Endometrial microvascular endothelial cells (primary cell): ENCODE data around the gene FAM180B. TPM values are rescaled to one million over a fixed set of nuclear protein-coding genes. Genes with fewer than 3 reads are reported as not detected.

Experiments used
- in situ Hi-C: cut with HindIII; loops from 2 replicates; pipeline ENCODE4 v1.10.0; 2017; ENCODE audit warnings: low sequenced_read_pairs, low pct_unique_long_range_greater_than_20kb; ENCODE audit errors: inconsistent ontology term
- total RNA-seq: library from RNA; depleted of rRNA; stranded (reverse); fragments of >200 nt; gene quantifications from one replicate; pipeline ENCODE4 v1.2.3, GENCODE V29; 2015; ENCODE audit errors: inconsistent ontology term

FAM180B gene
- total RNA-seq, 1 donor from 2014 or later: not detected

DNA sequence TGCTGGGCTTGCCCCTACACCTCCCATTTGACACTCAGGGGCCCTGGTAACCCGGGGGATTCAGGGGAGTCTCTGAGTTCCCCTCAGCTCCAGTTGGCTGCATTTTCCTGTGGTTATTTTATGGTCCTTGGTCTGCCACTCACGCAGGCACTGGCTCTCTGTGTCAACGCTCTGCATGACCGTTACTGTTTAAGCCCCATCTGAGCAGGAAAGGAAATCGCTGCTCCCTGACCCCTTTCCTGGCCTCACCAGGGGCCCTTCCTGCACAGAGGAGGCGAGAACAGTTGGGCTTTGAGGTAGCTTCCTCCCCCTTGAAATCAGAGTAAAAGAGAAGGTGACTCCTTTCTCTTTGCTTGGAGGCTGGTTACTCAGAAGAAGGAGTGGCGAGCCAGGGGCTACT lies 5.3 kb downstream of the FAM180B start:
- in situ Hi-C loops: no loop called here

DNA sequence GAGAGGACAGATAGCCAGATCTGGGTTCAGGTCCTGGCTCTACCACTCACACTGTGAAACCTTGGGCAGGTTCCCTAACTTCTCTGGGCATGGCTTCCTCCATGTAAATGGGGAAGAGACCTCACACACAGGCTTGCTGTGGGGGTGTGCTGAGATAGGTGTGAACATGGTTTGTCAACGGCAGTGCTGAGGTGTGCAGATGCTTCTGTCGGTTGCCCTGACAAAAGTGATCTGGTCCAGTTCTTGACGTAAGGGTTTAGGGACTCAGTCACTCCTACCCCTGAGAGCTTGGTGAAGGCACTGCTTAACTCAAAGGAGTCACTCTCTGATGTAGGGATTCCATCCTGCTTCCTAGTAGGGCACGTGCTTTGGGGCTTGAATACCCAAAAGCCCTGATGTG lies 5.8 kb downstream of the FAM180B start:
- in situ Hi-C loops: no loop called here

DNA sequence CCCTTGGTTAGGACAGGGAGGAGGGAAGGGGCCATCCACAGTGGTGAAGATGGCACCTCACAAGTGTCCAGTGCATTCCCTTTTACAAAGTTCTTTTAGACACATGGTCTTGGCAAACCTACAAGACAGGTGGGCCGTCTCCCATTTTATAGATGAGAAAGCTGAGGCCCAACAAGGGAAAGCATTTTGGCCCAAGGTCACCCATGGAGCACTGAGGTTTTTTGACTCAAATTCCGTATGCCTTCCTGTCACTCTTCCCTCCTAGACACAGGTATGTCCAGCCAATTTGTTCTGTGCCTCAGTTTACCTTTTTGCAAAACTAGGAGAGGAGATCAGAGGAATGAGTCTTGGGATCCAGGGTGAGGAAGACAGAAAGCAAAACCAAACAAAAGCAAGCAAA lies 6.5 kb downstream of the FAM180B start:
- in situ Hi-C loops: no loop called here

DNA sequence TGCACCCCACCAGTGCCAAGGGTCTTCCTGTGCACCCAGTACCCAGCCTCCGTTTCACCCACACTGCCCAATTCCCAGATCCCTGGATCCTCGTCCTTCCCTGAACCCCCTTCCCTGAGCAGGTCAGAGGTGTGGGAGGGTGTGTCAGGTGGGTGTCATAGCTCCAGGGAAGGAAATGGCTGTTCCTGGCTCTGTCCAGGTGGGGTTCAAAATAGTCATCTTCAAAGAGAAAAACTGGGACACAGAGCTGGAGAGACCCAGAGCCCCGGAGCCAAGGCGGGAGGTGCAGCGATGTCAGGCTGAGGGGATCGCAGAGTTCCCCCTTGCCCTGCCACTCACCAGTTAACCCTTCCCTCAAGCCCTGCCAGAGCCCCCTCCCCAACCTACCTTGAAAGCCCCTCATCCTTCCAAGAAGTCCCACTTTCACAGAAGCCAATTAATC lies 7.0 kb downstream of the FAM180B start:
- in situ Hi-C loops: no loop called here

DNA sequence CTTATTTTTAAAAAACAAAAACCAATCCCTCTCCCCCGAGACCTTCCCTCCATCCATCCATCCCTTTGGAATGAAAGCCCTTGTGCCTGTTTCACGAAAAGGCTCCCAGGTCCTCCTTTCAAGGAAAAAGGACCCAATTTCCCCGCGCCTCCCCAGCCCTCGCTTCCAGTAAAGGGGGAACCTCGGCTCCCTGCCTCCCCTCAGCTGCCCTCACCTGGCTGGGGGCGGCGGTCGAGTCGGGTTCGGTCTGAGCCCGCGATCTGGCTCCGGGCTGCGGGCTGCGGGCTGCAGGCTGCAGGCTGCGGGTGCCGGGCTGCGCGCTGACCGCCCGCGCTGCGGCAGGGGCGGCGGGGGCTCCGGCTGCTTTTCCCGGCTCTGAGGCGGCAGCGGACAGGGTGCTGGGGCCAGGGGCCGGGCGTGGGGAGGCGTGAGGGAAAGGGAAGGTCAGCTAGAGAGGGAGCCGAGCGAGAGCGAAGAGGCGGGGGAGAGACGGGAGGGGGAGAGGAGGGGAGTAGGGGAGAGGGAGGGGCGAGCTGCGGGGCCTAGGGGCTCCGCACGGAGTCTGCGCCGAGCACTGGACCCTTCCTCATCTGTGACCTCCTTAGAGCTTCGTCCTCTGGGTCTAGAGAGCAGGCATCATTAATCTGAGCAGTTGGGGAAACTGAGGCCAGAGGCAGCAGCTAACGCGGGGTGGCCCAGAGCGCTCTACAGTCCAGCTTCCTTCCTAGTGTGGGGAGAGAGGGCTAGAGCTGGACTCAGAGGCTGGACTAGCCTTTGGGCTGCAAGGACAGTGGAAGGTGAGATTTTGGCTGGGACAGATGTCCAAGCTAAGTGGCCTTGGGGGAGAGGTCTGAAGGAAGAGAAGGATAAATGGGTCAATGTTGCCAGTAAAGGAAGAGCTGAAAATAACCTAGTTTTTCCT lies 7.7 kb downstream of the FAM180B start, which contains the start of gene C1QTNF4:
Gene C1QTNF4 (minus strand): TSS at position 478 of the 922 bp plus-strand sequence. CDS start 3,601 bp downstream, outside the sequence.
- in situ Hi-C loops: no loop called here

DNA sequence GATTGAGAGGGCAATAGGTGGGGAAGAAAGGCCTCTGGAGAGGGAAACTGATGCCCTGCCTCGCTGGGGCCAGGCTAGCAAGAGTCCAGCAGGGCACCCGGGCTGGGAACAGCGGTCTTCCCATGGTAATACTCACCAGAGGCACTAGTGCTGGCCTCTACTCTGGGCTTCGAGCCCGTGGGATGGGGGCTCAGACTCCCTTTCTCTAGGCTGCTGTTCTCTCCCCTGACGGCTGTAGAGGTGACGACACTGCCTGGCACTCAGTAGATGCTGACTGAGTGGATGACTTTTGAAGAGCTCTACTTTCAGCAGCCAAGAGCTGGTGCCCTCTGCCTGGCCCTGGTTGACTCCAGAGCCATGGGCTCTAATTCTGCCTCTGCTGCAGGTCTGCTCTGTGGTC lies 8.6 kb downstream of the FAM180B start:
- in situ Hi-C loops: no loop called here

DNA sequence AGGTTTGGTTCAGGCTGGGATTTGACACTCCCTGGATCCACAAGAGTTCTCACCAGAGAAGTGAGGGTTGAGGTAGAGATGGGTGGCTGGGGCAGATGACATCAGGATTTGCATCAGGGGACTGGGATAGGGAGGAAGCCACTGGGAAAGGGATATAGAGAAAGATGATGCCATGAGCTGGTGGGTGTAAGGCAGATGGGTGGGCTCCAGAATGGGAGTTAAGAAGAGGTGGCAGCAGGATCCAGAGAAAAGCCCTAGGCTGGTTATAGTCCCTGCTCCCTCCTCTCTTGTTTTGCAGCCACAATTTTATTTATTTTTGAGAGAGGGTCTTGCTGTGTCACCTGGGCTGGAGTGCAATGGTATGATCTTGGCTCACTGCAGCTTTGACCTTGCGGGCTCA lies 9.5 kb downstream of the FAM180B start:
- in situ Hi-C loops: no loop called here

DNA sequence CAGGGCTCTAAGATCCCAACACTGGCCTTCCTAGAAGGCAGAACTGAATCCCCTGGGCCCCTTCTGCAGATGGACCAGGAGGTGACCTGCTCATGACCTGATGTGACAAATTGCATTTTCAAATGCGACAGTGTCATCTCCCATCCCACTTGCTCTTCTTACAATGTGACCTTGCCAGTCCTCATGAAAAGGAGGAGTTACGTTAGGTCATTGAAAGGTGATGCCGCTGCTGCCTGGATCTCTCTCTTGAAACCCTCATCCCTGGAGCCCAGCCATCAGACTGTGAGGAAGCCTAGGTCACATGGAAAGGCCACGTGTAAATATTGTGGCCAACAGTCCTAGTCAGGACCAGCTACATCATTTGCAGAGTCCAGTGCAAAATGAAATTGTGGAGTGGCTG lies 13.4 kb downstream of the FAM180B start:
- in situ Hi-C loops: no loop called here

DNA sequence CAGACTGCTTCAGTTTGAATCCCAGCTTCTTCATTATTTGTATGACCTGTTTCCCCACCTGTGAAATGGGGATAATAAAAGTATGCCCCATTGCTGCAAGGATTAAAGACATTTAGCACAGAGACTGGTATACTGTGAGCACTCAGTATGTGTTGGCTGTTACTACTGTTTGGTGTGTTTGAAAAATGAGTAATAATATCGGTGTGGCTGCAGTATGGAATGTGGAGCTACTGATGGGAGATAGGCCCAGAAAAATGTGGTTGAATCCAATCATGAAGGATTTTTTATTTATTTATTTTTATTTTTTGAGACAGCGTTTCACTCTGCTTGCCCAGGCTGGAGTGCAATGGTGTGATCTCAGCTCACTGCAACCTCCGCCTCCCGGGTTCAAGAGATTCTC lies 16.8 kb downstream of the FAM180B start:
- in situ Hi-C loops: no loop called here

DNA sequence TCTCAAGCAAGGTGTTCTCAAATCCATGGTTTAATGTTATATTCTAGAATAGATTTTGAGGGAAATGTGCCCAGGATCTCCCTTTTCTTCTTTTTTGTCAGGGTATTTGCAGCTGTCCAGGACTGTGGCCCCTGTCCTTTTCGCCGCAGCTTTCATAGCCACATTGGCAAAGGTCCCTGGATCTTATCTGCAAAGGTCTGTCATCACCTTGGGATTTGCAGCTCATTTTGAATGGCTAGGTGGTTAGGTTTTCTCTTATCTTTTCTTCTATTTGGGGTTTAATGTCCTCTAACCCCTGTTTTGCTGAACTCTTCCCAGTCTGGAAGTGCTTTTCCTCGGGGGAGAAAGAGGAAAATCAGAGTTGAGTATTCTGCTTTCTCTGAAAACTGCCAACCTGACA lies 19.4 kb downstream of the FAM180B start:
- in situ Hi-C loops: no loop called here

DNA sequence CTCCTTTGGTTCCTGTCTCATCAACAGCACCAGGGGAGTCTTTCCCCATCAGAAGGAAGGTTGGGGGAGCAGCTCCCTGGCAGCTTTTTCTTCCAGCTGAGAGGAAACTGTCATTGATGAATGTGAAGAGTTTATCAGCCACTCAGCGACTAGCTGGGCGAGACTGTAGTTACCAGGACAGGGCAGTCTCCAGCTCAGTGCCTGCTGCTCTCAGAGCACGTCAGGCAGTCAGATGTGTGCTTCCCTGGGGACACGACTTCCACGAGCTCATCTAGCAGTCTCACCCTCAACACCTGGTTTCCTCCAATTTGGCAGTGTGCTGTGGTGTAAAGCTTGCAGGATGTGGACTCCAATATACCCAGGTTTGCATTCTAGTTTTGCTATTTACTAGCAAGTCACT lies 20.3 kb downstream of the FAM180B start:
- in situ Hi-C loops: no loop called here

DNA sequence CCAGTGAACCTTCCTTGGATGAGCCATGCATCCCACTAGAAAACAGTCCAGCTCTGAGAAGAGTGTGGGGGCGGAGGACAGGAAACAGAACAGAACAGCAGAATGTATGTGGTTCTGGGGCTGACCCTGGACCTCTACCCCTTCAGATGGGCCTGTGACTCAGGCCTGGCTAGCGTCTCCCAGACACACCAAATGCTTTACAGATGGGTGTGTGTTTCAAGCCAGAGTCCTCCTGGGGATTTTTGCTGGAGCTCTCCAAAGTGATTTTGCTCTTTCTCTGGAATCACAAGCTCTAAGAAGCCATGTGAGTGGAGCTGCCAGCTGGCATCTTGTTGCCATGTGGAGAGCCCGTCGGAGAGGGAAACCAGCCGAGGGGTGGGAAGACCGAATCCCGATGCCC lies 20.9 kb downstream of the FAM180B start:
- in situ Hi-C loops: no loop called here

DNA sequence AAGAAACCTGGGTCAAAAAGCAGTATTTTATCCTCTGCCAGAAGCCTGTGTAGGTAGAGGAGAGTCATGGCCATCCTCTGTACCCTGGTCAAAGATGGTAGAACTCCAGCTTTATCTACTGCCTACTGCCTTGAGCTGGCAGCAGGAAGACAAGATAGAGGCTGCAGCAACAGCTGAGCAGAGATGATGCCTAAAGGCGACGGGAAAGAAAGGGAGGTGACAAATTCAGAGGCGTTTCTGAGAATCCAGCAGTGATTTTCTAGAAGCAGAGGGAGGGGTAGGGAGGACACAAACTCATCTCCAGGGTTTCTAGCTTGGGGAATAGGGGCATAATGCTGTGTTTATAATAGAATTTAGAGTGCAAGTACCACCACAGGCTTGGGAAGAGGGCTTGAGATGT lies 23.2 kb downstream of the FAM180B start:
- in situ Hi-C loops: no loop called here

DNA sequence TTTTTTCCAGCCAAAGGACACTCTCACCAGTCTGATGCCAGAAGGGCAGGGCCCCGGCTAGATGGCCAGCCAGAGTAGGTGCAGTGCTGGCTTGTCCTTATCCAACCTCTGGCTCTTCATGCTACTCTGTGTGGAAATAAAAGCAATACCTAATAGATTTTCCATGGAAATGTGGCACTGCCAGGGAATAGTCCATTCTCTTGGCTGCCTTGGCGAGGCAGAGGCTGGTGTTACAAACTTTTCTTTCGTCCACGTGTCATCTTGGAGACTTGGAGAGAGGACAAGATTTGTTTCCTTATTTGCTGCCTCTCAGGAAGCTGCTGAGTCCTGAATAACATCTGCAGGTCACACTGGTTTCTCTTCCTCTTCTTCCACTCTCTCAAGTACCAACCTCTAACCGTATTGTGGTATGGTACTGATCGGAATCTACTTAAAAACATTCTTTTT lies 24.9 kb downstream of the FAM180B start:
- in situ Hi-C loops: no loop called here

DNA sequence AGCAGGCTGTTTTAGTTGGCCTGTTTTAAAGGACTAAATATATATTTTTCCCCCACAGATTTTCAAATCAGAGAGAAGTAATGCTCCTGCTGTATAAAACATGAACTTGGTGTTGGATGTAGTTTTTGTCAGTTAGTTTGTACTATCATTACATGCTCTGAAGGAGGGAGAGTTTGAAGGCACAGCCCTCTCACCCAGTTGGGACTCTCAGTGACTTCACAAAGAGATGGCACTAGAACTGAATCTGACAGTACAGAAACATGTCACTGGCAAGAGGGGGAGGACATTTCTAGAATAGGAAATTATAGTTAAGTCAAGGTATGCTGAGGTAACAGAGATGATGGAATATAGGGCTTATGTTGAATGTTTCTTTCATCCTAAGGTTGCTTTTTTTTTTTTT lies 28.8 kb downstream of the FAM180B start:
- in situ Hi-C loops: no loop called here

DNA sequence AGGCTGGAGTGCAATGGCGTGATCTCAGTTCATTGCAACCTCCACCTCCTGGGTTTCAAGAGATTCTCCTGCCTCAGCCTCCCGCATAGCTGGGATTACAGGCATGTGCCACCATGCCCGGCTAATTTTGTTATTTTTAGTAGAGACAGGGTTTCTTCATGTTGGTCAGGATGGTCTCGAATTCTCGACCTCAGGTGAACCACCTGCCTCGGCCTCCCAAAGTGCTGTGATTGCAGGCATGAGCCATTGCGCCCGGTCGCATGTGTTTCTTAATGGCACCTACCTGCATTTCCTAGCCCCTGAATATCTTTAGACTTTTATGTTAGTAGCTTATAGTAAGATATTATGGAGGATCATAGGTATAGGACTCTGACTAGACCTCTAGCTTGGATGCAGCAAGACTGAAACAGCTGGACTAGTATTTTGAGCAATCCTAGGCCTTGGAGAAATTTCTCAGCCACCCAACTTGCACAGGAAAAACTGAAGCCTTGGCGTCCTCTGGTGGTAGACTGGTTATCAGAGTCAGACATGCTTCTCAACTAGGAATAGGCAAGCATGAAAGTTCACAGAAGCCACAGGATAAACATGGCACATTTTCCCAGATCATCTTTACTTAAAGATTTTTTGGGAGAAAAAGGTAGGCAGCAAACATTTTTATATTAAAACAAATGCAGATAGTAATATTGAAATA lies 30.4 kb downstream of the FAM180B start:
- in situ Hi-C loops: no loop called here

DNA sequence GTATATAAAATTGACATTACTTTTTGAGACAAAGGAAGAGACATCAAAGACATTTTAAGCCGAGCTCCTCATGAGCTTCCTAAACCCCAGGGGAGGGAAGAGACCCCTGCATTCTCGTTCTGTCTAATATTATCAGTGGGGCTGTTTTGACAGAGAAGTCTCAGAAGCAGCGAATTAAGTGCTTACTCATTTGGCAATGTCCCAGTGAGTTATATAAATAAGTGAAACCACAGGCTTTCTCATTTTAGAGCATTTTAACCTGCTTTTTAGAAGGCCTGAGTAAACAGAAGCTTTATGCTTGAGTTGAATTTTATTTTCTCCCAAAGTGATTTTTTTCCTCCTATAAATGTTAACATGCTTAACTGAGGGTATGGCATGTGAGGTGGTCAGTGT lies 30.9 kb downstream of the FAM180B start:
- in situ Hi-C loops: no loop called here

DNA sequence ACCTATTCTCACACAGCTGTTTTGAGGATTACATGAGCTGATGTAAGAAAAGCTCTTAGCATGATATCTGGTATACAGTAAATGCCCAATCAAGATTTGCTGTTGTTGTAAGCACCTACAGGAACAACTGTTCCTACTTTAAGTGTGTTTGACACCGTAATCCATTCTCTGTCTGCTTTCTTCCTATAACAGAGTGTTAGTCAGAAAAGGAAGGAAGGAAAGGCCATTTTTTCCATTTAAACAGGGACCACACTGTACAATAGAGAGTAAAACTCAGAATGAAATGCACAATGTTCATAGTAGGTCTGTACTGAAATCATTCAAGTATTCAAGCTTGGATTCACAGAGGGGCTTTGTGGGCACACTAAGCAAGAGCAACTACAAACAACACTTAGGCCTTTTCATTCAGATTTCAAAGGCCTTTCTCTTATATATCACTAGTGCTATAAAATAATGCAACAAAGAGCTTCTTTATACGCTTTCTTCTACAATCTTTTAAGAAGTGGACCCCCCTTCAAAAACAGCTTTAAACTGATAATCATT lies 34.4 kb downstream of the FAM180B start:
- in situ Hi-C loops: no loop called here

DNA sequence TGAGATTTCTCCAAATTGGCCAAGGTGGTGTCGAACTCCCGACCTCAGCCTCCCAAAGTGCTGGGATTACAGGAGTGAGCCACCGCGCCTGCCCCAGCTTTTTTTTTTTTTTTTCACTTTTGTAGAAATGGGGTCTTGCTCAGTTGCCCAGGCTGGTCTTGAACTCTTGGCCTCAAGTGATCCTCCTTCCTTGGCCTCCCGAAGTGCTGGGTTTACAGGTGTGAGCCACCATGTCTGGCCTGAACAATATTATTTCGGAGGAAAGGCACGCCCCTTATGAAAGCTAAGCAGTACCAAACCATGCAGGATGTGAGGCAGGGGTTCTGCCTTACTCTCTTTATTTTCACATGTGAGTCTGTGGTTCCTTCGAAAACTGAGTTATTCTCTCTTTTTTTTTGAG lies 39.8 kb downstream of the FAM180B start:
- in situ Hi-C loops: no loop called here

DNA sequence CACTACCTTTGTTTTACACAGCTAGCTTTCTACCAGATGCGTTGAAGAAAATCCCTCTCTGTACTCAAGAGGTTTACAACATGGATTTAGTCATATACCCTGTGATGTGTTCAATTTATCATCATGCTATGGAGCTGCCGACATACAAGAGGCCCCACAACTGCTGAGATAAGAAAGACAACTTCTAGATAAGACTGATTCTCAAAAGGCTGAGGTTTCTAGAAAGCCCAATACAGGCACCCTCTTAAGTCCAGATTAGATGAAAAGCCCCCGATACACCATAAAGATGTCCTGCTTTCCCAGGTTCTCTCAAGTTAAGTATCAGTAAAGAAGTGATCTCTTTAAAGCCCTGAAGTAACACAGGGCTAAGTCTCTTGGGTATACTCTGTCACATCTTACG lies 41.5 kb downstream of the FAM180B start:
- in situ Hi-C loops: no loop called here
